HG02798 (cell line): ENCODE results near the gene TM9SF2.
"Not testable (repeated sequence)": the region's sequence is repeated elsewhere in the genome, so short reads cannot be mapped to it uniquely, and the experiment has no call there.

Experiments
- ATAC-seq: cut with Tn5 transposase; IDR thresholded peaks from one replicate; pipeline ENCODE4 v1.9.1; 2021; ENCODE audit warnings: mild to moderate bottlenecking; ENCODE audit not compliant: unreplicated experiment, poor library complexity

TM9SF2 gene

DNA sequence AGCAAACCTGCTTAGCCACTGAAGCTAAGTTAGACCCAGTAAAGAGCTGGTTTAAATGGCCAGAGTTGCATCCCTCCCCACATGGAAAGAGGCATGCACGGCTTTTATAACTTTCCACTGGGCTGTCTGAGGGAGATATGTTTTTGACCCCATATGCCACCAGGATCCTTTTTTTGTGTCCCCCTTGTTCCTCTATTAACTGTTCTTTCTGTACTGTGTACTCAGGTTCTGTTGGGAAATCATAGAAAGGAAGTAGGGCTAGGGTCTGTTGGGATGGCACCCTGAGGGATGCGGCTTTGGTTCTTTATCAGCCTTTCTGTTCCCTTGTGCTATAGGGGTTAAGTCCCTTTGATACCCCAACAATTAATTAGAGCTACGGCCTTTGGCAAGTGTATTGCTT is 12.2 kb upstream of the TM9SF2 start:
- ATAC-seq = no peak

DNA sequence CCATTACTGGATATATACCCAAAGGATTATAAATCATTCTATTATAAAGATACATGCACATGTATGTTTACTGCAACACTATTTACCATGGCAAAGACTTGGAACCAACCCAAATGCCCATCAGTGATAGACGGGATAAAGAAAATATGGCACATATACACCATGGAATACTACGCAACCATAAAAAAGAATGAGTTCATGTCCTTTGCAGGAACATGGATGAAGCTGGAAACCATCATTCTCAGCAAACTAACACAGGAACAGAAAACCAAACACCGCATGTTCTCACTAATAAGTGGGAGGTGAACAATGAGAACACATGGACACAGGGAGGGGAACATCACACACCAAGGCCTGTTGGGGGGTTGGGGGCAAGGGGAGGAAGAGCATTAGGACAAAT is 9.5 kb upstream of the TM9SF2 start:
- ATAC-seq = not testable (repeated sequence)

DNA sequence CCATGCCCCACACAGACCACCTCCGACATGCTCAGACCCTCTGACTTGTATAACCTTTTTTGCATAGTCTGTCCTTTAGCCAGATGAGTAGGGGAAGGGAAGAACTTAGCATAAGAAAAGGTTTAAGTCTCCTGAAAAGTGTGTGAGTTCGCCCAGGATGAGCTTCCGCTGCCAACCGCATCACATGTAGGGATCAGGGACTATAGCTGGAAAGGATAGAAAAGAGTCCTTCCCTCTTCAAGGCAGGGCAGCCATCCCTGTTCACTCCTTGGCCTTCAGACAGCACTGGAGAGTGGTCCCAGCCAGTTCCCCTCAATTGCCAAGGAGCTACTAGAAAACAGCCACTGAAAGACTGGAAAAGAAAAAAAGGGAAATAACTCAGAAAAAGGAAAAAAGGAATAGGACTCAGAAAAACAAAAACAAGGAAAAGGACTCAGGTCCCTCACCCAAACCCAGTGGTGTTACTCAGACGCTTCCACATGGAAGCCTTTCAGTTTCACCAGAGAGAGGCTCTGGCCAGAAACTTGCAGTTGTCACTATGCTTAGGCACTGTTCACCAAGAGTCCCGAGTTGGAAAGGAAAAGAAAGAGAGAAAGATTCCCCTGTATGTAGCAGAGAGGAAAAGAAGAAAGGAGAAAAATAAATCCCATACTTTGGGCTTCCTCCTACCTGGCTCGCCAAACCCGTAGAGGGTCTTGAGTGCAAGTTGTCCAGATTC is 5.6 kb upstream of the TM9SF2 start:
- no peak for ATAC-seq

DNA sequence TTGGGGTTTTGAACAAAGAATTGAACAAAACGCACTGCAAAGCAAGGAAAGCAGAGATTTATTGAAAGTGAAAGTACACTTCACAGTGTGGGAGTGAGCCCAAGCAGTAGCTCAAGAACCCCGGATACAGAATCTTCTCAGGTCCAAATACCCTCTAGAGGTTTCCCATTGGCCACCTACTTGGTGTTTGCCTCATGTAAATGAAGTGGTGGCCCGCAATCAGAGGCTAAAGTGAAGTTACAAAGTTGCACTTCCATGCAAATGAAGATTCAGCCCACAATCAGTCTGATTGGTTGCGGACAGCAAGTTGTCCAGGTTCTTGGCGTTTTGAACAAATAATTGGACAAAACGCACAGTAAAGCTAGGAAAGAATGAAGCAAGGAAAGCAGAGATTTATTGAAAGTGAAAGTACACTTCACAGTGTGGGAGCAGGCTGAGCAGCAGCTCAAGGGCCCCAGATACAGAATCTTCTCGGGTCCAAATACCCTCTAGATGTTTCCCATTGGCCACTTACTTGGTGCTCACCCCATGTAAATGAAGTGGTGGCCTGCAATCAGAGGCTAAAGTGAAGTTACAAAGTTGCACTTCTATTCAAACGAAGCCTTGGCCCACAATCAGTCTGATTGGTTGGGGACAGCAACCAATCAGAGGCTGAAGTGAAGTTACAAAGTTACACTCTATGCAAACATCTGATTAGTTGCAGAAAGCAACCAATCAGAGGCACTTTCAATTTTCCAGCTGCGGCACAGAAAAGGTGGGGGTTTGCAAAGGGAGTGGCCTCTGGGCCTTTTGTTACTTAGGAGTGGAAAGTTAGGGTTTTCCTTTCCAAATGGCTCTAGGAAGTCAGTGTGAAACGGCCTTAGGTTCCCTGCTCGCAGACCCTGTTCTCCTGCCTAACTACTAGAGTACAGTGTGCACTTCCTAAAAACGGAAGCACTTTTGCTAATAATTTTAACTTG is 4.8 kb upstream of the TM9SF2 start:
- ATAC-seq = peak; percentile 51

DNA sequence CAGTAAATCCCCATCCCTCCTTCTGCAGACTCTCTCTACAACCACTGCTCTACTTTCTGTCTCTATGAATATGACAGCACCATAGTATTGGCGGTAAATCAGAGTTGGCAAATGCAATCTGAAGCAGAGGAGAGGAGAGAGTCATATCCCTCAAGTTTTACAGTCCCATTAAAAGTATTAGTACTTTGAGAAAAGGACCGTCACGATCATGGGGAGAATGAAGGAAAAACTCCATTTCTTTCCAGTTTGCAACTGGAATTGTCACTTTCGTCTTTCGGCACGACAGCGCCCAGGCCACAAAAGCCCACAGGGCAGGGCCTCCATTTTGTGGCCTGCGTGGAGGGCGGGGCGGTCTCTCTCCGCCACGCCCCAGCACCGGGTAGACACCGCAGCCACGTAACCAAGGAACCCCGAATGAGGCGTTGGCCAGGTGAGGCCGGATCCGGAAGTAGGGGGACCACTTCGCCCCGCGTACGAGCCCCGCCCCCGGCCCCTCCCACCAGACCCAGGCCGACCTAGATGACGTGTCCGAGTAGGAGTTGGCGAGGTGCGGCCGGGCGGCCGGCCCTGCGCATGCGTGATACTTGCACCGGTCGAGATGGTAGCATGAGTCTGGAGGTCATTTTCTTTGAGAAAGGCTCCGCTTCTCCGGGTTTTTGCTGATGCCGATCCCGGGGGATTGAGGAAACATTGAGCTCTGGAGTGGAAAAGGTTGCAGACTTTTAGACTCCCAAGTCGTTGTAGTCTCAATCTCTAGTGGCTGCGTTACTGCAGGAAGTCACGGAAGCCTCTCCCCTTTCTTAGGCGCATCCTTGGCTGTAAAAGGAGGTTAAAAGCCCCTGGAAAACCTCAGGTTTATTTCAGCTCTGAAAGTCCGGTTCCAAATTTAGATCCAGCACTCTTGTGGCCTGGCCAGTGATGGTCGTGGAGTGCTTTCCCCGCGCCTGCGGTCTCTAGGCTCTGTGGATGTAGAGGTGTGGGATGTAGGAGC is 2.8 kb upstream of the TM9SF2 start:
- peak; percentile 60 for ATAC-seq

DNA sequence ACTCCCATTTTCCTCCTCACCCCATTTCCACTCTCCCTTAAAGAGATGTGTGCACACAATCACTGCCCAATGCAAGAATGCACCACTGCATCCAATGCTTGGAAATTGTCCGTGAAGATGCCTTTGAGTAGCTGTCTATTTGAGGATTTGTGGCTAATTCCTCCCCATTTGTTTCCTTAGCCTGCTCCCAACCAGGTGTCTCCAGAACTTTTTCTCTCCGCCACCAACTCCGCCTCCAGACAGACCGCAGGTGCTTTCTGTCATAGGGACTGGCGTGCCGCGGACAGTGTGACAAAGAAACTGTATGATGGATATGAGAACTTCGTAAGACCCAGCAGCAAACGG is 461 bp upstream of the TM9SF2 start:
- ATAC-seq = no peak

DNA sequence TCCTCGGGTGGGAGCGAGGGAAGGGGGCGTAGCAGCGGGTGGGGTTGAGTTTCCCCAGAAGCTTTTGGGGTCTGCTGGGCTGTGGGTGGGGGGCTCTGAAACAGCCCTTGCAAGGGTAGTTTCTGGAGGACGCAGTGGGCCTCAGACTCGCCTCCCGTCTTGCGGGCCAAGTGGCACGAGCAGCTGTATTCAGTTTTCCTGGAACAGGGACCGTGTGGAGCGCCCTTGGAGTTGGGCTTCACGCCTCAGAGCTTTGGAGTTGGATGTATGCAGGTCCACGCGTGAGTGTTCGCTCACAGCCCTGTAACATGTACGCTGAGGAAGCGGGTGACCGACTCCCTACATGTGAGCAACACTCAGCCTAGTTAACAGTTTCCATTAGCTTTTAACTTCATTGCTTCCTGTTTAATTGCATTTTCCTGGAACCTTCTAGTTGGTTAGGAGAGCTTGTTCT is 603 bp downstream of the TM9SF2 start:
- ATAC-seq = no peak

DNA sequence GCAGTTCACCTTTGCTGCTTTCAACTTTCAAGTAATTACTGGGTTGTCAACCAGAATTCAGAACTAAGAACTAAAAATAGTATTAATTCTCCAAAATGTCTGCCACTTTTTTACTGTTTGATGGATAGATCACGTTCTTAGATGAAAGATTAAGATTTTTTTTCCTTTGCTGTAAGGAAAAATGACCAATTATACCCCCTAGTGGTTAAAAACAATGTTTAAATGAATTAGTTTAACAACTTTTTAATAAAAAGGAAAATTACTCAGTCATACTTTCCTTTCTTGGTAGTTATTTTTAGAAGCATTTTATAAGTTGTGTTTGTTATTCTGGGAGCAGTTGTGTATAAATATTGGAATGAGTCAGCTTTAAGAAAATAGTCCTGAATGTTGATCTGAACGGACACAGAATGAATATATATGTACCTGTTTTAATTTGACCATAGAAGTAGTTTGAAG is 4.6 kb downstream of the TM9SF2 start:
- no peak for ATAC-seq

DNA sequence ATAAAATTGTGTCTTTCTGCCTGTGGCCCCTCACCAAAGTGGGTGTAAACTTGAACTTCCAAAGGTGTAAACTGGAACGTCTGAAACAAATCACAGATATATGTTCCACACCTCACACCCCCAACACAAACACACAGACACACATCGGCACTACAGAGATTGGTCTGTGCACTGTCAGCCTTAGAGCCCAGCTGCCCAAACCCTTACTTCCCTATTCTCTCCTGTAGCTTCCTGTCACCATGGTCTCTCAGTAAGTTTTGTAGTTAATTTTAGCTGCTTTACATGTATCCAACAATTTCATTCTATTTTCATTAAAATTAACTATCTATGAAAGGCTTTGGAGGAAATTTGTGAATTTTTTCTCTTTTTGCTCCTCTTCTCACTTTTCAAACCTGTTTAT is 5.4 kb downstream of the TM9SF2 start:
- peak; percentile 75 for ATAC-seq

DNA sequence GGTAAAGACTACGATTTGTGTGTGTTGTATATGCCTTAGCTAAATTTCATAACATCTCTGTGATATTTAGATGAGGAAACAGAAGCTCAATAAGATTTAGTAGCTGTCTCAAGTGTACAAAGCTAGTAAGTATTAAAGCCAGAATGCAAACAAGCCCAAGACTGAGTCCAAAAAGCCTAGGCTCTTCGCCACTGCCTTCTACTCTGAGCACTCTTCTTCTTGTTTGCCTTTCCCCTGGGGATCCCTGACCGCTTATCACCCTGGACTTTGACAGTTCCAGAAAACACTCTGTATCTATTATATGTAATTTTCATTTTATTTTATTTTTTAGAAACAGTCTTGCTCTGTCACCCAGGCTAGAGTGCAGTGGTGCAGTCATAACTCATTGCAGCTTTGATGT is 5.8 kb downstream of the TM9SF2 start:
- no peak for ATAC-seq

DNA sequence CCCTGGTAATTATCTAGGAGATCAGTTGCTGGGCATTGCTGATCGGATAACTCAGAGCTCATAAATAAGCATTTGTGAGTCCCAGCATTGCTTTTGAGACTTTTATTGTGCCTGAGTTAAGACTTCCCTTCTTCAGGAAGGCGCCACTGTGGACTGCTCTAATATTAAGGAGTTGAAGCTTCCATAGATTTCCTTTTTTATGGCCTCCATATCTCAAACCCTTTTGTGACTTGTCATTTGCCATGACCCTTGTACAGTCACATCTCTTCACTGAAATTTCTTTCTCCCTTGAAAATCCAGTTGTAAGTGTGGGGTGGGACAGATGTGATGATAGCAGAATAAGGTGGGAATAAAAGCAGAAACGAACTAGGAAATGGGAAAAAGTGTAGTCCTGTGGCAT is 6.3 kb downstream of the TM9SF2 start:
- ATAC-seq = no peak

DNA sequence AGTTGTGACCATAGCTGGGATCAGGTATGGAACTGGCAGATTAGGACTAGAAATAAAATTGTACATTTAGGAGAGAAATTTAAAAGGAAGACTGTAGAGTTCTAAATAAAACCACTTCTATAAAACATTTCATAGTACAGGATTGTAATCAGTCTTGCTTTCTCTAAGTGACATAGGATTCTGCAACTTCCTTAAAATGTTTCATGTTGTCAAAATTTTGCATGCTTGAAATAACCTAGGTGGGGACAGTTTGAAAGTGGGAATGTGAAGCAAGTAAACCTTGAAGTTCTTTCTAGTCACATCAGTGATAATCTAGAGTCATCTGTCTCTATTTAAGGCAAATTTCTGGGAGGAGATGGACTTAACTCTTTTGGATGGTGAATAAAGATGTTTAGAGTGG is 6.7 kb downstream of the TM9SF2 start:
- no peak for ATAC-seq

DNA sequence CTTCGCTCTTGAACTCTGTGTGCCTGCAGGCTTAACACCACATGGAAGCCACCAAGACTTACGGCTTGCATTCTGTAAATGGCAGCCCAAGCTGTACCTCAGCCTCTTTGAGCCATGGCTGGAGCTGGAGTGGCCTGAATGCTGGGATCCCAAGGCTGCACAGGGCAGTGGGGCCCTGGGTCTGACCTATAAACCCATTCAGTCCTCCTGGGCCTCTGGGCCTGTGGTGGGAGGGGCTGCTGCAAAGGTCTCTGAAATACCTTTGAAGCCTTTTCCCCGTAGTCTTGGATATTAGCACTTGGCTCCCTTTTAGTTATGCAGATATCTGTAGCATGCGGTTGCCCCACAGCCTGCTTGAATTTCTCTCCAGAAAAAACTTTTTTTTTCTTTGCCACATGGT is 8.2 kb downstream of the TM9SF2 start:
- ATAC-seq = no peak

DNA sequence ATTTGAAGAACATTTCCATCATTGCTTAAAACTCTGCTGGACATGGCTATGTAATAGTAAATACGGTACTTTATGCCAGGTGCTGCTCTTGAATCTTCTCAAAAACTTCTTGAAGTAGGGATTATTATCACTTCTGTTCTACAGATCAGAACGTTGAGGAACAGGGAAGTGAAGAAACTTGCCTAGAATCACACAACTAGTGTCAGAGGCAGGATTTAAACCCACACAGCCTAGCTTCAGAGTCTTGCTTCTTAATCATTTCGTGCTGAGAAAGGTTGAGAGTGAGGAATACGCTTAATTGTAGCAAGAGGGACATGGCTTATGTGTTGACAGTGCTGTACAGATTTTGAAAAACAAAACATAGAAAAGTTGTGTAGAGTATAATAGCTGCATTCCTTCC is 13.5 kb downstream of the TM9SF2 start:
- ATAC-seq = no peak

DNA sequence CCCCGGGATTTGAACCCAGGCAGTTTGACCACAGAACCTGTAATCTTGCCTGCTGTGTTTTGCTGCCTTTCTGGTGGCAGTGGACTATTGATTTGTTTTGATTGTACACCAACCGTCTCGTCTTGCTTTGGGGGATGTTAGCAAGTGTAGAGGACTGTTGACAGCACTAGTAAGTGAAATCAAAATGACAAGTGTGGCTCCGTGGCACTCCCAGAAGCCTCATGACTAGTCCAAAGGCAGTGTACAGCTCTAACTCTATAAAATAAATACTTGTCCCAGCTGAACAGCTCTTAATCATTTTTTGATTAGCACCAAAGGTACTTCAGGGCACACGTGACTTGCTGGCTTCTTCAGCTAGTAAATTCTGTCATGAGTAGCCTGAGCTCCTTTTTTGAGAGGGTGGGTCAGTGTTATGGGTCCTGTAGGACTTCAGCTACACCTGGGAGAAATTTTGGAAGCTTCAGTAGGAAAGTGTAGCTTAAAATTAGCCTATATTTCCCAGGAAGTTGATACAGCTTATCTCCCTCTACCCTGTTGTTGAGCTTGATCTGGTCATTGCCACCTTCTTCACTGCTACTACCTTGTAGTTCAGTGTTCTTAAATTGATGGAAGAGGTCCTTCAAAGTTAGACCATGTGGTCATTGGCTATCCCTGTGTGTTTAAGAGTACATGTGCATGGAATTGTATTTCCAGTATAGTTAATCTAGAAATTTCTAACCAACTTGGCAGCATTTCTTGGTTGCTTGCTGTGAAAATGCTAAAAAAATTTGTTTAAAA is 15.1 kb downstream of the TM9SF2 start:
- no peak for ATAC-seq

DNA sequence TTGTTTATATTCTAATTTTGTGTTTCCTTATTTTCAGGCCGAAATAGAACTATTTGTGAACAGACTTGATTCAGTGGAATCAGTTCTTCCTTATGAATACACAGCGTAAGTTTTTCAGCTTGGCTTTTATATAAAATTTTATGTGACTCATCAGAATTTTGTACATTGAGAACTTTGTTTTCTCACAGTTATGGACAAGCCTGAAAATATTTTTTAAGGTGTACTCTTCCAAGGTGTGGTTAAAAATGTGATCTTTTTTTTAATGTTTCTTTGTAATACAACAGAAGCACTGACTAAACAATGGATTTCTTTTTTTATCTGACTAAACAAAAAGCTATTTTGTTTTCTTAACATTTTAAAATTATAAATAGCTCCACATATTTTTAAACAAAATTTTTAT is 16.3 kb downstream of the TM9SF2 start:
- no peak for ATAC-seq

DNA sequence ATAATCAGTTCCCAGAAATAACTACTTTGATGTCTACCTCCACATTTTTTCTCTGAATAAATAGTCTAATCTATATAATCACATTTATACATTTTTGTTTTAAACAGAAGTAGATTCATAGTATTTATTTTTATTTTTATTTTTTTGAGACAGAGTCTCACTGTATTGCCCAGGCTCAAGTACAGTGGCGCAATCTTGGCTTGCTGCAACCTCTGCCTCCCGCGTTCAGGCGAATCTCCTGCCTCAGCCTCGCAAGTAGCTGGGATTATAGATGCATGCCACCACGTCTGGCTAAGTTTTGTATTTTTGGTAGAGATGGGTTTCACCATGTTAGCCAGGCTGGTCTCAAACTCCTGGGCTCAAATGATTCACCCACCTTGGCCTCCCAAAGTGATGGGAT is 16.7 kb downstream of the TM9SF2 start:
- ATAC-seq = no peak

DNA sequence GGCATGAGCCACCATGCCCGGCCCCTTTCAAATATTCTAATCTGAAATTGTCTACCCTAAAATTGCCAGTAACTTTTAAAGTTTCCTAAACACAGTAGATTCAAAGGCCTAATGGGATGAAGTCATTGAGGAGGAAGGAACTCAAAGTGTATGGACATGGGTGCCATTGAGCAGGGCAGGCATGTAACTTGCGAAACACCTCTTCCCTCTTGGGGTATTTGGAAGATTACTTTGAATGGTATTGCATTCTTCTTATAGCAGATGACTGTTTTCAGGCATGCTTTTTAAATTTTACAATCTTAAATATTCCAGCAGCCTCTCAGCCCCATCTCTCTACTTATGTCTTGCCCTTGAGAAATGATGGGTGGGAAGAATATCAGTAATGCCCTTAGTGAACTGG is 21.0 kb downstream of the TM9SF2 start:
- no peak for ATAC-seq

DNA sequence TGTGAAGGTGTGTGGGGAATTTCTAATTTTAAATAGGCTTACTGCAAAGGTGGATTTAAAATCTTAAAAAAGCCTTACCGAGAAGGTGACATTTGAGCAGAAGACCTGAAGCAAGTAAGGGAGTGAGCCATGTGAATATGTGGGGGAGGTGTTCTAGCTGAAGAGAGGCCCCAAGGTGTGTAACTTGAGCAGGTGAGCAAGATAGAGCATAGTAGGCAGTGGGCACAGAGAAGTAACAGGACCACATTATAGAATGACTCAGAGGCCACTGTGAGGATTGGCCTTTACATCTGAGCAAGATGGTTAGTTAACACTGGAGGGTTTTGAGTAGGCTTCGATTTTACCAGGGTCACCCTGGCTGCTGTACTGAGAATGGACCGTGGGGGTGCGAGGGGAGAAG is 22.6 kb downstream of the TM9SF2 start:
- no peak for ATAC-seq

DNA sequence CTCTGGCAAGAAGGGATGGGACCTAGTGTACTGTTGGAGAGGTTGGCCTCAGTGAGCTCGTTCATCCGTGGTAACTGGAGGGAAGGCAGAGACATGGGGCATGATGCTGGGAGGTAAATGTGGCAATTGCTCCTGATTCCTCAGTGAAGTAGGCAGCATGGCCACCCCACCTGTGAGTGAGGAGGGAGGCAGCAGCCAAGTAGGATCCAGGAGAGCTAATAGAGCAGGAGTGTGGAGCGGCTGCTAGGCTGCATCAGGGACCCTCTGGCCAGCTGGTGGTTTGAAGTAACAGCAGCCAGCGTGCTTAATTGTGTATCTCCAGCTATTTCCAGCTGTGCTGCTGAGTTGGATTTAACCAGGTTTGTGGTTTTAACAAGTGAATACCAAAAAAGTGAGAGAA is 24.7 kb downstream of the TM9SF2 start:
- no peak for ATAC-seq
